ENCODE data around the gene KCTD2.
A peak's percentile ranks its signal among the peaks of the same experiment; 100 is the strongest.
"Not testable (repeated sequence)": the region's sequence is repeated elsewhere in the genome, so short reads cannot be mapped to it uniquely, and the experiment has no call there.

KCTD2 gene, protein sequence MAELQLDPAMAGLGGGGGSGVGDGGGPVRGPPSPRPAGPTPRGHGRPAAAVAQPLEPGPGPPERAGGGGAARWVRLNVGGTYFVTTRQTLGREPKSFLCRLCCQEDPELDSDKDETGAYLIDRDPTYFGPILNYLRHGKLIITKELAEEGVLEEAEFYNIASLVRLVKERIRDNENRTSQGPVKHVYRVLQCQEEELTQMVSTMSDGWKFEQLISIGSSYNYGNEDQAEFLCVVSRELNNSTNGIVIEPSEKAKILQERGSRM

DNA sequence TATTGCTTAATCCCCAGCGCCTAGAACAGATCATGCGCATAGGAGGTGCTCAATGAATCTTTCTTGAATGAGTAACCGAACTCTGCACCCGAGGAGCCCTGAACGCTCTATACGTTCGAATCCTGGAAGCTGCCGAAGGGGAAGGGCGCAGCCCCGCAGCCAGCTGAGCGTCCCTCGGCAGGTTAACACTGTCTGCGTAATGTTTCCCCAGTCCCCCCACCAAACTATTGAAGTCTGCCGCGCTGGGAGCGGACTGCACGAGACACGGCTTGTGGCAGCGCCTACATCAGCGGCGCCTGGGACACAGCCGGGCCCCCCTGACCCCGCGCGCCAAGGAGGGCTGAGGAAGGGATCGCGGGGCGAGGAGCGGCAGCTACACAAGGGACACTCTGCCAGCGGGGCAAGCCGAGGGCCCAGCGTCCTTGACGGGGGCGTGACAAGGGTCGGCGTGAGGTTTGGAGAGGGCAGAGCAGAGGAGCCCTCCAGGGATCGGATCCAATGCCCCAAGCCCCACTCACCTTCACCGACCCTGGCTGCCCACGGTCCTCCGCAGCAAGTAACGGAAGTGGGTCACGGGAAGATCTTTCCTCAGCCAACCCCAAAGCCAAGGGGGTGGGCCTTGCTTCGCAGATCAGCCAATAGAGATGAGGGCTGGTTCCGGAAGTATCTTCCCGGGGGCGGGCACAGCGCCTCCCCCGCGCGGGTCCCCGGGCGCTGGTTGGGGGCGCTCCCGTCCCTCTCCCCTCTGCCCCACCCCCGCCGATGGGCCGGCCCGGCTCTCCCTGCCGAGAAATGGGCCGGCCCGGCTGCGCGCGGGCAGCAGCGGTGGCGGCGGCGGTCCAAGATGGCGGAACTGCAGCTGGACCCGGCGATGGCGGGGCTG lies at the start of gene KCTD2, which contains the start of gene ATP5PD:
KCTD2 (plus strand) TSS at position 819 of the 883 bp plus-strand sequence; CDS start at position 845, 26 bp downstream.
ATP5PD (minus strand) TSS at position 563 of the 883 bp plus-strand sequence. CDS start 4,319 bp downstream, outside the sequence.
- DNase-seq = peak; percentile 95

DNA sequence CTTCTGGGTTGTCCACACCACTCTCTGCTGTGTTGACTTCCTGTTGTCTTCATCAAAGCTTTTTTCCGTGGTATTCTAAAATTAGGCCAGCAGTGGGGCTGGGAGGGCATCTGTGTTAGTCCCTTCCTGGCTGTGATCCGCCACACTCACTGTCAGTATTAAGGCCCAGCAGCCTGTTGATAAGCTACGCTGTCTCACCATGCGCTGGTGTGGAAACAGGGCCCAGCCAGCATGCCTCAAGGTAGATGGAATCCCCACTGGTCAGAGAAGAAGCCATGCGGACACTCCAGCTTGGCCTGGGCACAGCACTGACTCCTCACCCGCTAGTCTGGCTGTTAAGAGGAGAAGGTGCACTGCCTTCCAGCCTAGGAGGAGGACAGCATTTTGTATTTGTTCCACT lies 48.2 kb upstream of the KCTD2 start:
- no peak for DNase-seq

DNA sequence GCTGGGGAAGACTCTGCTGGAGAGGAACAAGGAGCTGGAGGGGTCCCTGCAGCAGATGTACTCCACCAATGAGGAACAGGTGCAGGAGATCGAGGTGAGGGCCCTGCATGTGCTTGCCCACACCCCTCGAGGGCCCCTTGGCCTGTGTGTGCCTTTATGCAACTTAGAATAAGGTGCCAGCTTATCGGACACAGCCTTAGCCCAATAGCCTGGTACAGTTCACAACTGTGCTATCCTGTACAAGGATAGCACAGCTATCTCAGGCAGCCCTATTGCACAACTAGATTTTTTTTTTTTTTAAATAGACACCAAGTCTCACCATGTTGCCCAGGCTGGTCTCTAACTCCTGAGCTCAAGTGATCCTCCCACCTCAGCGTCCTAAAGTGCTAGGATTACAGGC lies 47.5 kb upstream of the KCTD2 start:
- DNase-seq = no peak

DNA sequence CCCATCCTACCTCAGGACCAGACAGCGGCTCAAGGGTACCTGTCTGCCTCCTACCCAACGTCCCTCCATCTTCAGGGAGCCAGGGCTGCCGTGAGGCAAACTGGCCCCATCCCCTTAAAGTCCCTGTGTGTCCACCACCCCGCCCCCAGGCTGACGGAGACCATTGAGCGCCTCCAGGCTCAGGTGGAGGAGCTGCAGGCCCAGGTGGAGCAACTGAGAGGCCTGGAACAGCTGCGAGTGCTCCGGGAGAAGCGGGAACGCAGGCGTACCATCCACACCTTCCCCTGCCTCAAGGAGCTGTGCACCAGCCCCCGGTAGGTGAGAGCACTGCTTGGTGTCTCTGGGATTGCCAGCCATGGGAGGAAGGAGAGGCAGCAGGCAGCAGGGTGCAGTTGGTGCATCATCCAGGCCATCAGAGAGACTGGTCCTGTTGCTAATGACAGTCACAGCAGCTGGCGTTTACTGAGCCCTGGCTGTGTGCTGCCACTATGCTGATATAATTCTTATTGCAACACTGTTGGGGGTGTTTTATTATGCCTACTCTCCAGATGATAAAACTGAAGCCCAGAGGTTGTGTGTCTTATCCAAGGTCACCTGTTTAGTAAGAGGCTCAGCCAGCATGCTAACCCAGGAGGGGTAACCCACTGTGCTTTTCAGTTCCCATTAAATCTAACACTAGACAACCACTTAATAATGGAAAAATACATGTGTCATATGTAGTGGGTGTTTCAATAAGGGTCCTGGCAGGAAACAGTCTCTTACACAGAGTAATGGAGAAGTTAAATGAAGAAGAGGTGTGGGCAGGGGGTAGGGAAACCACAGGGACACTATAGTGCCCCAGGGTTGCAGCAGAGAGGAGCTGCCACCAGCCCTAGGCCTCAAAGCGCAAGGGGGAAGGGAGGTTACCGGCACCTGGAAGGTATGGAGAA lies 44.8 kb upstream of the KCTD2 start:
- no peak for DNase-seq

DNA sequence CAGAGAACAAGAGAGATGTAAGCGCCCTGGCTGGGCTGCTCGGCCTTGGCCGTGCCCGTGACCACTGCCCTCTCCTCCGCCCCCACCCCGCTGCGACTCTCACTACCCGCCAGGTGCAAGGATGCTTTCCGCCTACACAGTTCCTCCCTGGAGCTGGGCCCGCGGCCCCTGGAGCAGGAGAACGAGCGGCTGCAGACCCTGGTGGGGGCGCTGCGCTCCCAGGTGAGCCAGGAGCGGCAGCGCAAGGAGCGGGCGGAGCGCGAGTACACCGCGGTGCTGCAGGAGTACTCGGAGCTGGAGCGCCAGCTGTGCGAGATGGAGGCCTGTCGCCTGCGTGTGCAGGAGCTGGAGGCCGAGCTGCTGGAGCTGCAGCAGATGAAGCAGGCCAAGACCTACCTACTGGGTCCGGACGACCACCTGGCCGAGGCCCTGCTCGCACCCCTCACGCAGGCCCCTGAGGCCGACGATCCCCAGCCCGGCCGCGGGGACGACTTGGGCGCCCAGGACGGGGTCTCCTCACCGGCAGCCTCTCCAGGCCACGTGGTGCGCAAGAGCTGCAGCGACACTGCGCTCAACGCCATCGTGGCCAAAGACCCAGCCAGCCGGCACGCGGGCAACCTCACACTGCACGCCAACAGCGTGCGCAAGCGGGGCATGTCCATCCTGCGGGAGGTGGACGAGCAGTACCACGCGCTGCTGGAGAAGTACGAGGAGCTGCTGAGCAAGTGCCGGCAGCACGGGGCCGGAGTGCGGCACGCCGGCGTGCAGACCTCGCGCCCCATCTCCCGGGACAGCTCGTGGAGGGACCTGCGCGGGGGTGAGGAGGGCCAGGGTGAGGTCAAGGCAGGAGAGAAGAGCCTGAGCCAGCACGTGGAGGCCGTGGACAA lies 43.7 kb upstream of the KCTD2 start:
- no peak for DNase-seq

DNA sequence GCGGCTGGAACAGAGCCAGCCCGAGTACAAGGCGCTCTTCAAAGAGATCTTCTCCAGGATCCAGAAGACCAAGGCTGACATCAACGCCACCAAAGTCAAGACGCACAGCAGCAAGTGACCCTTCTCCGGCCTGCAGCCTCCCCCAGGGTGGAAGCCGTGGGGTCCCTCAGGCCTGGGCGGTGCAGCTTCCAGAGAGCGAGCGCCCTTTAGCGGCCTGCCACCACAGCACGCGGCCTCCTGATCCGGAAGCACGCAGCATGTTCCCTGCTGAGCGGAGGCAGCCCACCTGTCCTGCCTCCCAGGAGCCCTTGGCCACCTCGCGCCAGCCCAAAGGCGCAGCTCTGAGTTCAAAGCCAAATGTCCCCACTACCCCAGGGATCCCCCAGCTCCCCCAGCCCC lies 43.1 kb upstream of the KCTD2 start:
- no peak for DNase-seq

DNA sequence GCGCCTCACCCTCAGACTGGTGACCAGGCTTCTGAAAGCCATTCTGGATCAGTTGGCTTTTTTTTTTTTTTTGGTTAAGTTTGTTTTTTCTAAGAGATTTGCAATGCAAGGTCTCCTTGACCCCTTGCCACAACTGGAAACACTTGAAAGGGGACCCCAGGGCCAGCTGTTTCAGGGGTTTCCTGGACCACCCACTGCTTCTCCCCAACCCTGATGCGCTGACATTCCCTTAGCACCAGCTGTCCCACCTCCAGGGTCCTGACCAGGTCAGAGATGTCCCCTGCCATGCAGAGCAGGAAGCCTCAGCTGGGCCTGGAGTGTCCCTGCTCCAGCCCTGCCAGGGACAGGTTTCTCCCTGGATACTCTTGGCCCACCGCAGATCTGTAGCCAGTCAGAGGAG lies 42.7 kb upstream of the KCTD2 start:
- DNase-seq = no peak

DNA sequence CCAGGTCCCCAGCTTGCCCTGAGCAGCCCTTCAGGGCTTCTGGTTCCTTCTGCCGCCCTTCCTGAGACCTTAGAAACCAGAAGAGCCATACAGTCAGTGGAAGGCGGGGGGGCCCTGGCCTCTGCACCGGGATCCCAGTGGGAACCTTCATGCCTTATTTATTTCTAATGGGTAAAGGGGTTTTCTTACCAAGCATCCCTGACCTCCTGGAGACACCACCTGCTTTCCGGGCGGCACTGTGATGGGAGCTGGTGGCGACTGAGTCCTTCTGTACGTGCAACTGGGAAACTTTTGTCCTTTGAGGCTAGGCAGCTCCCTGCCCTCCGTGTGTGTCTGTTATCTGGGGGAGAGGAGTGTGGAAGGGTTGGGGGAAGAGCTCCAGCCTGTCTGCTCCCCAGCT lies 41.7 kb upstream of the KCTD2 start:
- DNase-seq = no peak

DNA sequence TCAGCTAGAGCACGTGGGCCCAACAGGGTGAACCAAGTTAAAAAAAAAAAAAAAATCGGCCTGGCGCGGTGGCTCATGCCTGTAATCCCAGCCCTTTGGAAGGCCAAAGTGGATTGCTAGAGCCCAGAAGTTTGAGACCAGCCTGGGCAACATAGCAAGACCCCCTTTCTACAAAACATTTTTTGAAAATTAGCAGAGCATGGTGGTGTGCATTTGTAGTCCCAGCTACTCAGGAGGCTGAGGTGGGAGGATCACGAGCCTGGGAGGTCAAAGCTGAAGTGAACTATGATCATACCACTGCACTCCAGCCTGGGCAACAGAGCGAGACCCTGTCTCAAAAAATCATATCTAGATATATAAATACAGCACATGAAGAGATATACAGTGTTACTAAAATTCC lies 40.9 kb upstream of the KCTD2 start:
- not testable (repeated sequence) for DNase-seq

DNA sequence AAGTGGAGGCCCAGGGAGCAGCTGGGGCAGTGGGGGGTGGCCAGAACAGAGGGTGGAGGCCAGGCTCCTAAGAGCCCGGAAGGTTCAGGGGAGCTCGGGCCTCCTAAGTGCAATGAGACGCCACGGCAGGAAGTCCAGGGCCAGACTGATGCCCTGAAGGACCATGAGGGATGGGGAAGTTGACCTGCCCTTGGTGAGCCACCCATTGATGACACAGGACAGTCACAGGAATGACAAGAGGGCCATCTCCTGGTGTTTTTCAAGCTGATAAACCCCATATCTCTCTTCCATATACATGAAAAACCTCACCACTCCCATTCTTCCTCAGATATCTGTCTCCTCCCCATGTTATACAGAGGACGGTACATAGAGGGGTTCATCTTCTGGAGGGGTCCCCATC lies 40.4 kb upstream of the KCTD2 start:
- no peak for DNase-seq

DNA sequence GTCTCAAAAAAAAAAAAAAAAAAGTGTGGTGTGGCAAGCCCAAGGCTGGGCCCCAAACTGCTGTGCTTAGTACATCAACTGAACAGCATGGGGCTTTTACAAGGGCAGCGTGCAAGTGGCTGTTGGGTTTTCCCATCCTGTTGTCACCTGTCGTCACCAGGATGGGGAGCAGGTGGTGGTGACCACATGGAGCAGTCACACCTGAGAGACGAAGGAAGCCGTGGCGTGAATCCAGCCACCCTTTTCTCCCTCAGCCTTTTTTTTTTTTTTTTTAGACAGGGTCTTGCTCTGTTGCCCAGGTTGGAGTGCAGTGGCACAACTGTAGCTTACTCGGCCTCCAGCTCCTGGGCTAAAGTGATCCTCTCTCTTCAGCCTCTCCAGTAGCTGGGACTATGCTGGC lies 38.7 kb upstream of the KCTD2 start:
- DNase-seq = no peak

DNA sequence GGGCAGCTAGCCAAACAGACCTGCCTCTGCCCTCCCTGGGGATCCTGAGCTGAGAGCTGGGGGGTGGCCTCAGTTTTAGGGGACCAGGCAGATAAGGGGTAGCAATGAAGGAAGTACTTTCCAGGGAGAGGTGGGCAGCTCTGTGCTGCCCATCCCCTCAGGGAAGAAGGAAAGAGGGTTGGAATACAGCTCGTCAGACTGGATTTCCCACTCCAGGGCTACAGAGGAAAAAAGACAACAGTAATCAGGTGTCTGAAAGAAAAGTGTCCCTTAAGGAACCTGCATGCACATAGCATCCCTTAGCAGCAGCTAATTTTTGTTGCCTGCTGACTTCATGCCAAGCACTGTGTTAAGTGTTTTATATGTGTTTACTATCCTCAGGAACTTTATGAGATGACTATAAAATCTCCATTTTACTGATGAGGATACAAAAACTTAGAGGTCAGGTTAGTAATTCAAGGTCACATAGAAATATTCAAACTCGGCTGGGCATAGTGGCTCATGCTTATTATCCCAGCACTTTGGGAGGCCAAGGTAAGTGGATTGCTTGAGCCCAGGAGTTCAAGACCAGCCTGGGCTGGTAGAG lies 37.8 kb upstream of the KCTD2 start:
- DNase-seq = no peak

DNA sequence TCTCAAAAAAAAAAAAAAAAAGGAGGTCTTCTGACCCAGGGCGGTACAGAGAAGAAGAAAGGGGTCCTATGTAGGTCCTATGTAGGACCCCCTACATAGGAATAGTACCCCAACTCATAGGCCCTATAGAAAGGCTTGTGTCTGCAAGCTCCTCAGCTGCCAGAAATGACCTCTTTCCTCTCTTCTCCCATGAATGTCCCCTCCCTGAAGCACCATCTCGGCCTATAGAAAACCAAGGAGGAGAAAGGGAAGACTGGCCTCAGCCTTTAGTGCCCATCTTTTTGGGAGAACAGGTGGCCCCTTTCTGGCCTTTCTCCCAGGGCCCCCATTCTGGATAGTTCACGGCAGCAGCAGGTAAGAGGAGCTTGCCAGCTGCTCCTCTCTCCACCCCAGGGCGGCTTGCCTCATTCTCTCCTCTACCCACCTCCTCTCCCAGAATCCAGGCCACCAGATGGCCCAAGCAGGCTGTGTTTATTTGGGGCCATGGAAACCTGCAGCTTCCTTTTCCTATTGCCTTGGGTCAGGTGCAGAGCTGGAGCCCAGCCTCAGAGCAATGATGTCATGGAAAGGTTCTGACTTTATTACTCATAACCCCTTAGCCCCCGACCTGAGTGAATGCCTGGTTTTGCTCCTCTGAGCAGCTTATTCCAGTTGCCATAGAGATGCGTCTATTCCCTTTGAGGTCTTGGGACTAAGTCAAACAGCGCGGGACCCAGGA lies 36.2 kb upstream of the KCTD2 start:
- DNase-seq = no peak

DNA sequence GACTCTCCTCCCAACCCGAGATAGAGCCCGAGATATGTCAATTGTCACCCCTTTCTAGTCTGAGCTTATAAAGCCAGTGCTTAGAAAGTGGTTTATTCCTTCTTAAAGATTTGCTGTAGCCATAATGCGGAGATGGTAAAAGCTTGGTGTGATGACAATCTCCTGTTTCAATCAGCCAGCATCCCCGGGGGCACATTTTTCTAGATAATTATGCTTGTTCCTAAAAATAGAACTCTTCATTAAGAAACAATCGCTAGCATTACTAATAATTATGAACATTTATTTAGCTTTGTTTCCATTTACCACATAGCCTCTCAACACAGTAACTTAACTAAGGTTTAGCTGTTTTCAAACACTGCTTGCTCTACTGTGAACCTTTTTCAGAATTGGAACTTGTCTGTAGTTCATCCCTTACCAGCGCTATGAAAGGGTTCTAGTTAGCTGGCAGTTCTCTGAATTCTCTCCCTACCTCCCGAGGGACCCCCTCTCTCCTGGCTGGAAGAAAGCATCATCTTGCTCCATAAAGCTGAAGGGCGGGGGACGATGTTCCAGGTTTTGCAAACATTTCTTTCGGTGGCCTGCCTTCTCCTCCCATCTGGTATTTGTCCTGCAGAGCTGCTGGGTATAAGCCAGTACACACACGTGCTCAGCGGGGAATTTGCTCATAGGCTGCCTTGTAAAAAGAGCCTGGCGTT lies 35.5 kb upstream of the KCTD2 start:
- no peak for DNase-seq

DNA sequence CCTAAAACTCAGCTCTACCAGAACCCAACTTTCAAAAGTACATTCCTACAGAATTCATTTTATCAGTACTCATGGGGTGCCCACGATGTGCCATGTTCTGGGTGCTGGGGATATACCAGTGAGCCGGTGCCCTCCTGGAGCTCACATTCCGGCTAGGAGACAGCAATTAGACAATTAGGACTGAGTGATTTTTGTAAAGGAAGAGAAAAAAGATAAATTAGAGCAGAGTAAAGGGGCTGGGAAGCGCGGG lies 35.0 kb upstream of the KCTD2 start:
- no peak for DNase-seq

DNA sequence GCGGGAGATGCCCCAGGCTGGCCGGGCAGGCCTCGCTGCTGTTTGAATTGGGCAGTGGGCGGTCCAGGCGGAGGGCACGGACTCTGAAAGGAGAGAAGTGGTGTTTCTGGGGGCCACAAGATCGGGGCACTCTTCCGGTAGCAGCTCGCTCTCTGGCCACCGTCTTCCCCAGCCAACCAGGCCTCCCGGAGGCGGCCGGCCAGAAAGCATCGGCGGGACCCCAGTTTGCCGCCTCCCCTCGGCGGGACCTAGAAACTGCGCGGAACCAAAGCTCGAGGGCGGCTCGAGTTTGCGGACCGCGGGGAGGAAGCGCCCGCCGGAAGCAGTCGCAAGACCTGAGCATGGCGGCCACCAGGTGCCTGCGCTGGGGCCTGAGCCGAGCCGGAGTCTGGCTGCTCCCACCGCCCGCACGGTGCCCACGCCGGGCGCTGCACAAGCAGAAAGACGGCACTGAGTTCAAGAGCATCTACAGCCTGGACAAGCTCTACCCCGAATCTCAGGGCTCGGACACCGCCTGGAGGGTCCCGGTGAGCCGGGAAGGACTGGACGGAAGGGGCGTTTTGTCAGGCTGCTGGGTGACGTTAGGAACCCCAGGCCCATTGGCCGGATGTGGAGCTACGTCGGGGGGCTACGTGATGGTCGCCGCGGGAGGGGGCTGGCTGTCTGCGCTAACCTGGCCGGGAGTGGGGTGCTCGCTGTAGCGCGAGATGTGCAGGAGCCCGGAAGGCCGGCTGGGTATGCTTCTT lies 34.5 kb upstream of the KCTD2 start, which contains the start of gene MRPL58:
MRPL58 (plus strand) TSS at position 325 of the 746 bp plus-strand sequence; CDS start at position 342, 17 bp downstream.
- peak; percentile 84 for DNase-seq

DNA sequence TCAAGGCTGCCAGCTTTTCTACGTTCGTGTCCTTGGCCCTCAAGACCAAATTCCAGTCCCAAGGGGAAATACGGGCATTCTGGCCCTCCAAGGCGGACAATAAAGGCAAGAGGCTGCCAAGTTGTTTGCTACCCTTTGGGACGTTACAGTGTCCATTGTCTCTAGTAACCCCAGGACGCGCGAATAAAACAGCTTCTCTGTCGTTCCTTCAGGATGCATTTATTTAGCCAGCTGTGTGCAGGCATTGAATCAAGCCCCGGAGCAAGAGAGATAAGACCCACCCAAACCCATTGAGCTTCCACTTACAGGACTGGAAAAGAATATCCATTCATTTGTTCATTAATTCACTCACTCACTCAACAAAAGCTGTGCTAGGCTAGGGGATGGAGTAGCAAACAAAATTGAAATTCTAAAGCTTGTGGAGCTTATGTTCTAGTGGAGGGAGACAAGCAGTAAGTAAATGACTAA lies 33.9 kb upstream of the KCTD2 start:
- DNase-seq = no peak

DNA sequence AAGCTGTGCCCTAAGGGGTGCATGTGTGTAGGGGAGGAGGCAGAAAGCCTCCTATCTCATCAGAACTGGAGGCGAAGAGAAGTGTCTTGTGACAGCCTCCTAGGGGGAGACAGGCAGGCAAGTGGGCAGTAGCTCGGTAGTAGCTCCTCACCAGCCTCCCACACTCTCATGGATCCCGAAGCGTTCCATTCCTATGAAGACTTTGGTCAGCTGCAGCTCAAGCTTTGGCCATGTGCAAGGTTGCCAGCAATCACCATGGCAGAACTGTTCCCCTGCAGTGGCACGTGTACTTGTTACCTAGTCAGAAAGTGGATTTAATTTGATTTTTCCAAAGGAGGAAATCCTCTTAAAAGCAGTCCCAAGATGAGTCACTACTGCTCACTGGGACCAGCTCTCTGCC lies 27.9 kb upstream of the KCTD2 start:
- DNase-seq = no peak

DNA sequence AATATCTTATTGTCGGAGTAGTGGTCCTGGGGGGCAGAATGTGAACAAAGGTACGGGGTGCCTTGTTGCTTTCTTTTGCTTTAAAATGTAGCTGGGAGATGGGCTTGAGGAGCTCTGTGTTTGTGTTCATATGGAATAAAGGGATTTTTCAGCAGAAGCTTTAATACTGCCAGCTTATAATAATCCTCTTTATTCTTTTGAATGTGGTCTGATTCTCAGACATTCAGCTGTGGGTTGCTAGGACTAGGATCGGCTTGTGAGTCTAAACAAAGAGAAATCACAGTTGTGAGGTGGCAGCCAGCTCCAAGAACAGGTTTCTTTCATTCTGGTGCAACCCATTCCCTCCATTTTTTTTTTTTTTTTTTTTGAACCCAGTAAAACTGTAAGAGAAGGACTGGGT lies 27.3 kb upstream of the KCTD2 start:
- DNase-seq = no peak
